Measurements from ENCODE around the gene THSD8.

DNA sequence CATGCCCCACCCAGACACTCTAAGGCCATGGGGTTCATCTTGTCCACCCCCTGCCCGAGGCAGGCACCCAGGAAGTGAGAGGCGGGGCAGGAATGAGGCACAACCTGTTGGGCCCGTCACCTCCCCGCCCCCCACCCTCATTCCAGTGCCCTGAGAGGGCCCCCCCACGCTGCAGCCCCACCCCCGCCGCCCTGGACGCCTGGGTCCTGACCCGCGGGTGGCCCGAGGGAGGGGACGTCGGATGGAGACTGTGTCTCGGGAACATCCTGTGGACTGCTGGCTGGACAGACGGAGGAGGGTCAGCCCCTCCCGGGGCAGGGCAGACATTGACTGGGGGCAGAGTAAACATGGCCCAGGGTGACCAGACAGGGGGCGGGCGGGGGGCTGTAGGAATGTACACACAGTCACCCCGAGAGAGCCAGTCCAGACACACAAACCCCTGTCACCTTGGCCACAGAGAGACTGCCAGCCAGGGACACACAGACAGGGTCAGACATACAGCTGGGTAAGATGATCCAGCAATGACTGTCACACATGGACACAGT is 17.9 kb upstream of the THSD8 start:
- TF ChIP-seq POLR2A (IDR thresholded peaks at IDR 0.05): no peak
- no peak for TF ChIP-seq CTCF (IDR thresholded peaks at IDR 0.05)
